NCI-H2029 (cell line): Measurements from ENCODE around the gene SCAMP5.

Source experiments
- DNase-seq: peaks from one replicate; lab custom pipeline; 2025; lab: John Stamatoyannopoulos, UW

Gene SCAMP5

DNA sequence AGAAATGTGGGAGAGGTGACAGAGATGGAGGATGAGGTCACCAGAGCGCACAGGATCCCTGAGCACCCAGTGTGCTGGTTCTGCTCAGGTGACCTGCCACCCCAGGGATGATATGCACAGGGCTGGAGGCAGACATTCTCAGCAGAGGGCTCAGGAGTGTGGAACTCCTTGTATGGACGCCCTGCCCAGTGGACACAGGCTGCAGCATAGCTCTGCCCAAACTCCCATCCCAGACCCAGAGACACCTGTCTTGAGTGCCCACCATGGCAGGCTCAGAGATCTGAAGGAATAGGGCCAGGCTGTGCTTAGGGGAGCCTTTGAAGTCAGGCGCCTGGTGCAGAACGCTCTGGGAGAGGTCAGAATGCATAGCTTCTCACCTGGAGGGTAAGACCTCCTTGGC lies 75.3 kb downstream of the SCAMP5 start:
- no peak for DNase-seq
